Loucy (cell line): ENCODE measurements around the gene GIT2.

Experiments
- H2AFZ ChIP-seq: fragments of 200-600 bp; sonication (generic); 2 replicates; pipeline ENCODE4 v1.6.0; 2016; ENCODE audit warnings: antibody characterized with exemption, mild to moderate bottlenecking, low read length, moderate library complexity
- H3F3A ChIP-seq: fragments of 200-600 bp; 2 replicates; pipeline ENCODE4 v1.6.0; 2016; ENCODE audit warnings: antibody characterized with exemption, low read depth, mild to moderate bottlenecking
- H3K27me3 ChIP-seq: fragments of 200-600 bp; sonication (generic); 2 replicates; pipeline ENCODE4 v1.6.1; 2014; ENCODE audit warnings: low read length, mild to moderate bottlenecking; ENCODE audit not compliant: insufficient read depth, poor library complexity, severe bottlenecking
- H3K36me3 ChIP-seq: fragments of 200-600 bp; sonication (generic); 2 replicates; pipeline ENCODE4 v1.6.1; 2016; ENCODE audit warnings: low read length; ENCODE audit not compliant: insufficient read depth
- H3K4me1 ChIP-seq: fragments of 200-600 bp; sonication (generic); 2 replicates; pipeline ENCODE4 v1.5.1; 2014; ENCODE audit warnings: low read length, mild to moderate bottlenecking; ENCODE audit not compliant: insufficient read depth, poor library complexity, severe bottlenecking
- H3K4me2 ChIP-seq: fragments of 200-600 bp; sonication (generic); 2 replicates; pipeline ENCODE4 v1.6.0; 2014; ENCODE audit warnings: antibody characterized with exemption, low read length, low read depth, mild to moderate bottlenecking; ENCODE audit not compliant: poor library complexity, severe bottlenecking
- H3K4me3 ChIP-seq: fragments of 200-600 bp; sonication (generic); 2 replicates; pipeline ENCODE4 v1.5.1; 2014; ENCODE audit warnings: low read length, mild to moderate bottlenecking, mixed read lengths; ENCODE audit not compliant: poor library complexity, severe bottlenecking
- H3K79me2 ChIP-seq: fragments of 200-600 bp; sonication (generic); 2 replicates; pipeline ENCODE4 v1.6.1; 2014; ENCODE audit warnings: low read length; ENCODE audit not compliant: insufficient read depth
- H3K9ac ChIP-seq: fragments of 200-600 bp; sonication (generic); 2 replicates; pipeline ENCODE4 v1.6.0; 2014; ENCODE audit warnings: mild to moderate bottlenecking, low read depth, low read length, moderate library complexity; ENCODE audit not compliant: poor library complexity, severe bottlenecking
- H3K9me2 ChIP-seq: fragments of 200-600 bp; sonication (generic); replicated peaks from 2 replicates; pipeline ENCODE4 v1.6.1; 2016; ENCODE audit warnings: low read depth, low read length, mixed read lengths
- H3K9me3 ChIP-seq: fragments of 200-600 bp; sonication (generic); 2 replicates; pipeline ENCODE4 v1.6.1; 2014; ENCODE audit warnings: mild to moderate bottlenecking, antibody characterized with exemption, low read length, low read depth; ENCODE audit not compliant: insufficient read depth
- H4K20me1 ChIP-seq: fragments of 200-600 bp; sonication (generic); 2 replicates; pipeline ENCODE4 v1.6.0; 2014; ENCODE audit warnings: antibody characterized with exemption, low read length, mild to moderate bottlenecking; ENCODE audit not compliant: insufficient read depth, poor library complexity, severe bottlenecking
- CTCF ChIP-seq: fragments of 200-600 bp; sonication (generic); conservative IDR thresholded peaks from 2 replicates; pipeline ENCODE4 v1.5.1; 2014; ENCODE audit warnings: mild to moderate bottlenecking, antibody characterized with exemption, low read length
- EZH2phosphoT487 ChIP-seq: fragments of 200-600 bp; IDR thresholded peaks from 2 replicates; pipeline ENCODE4 v1.6.1; 2018; ENCODE audit warnings: antibody characterized with exemption, mild to moderate bottlenecking, moderate library complexity, borderline replicate concordance

The GIT2 gene

DNA sequence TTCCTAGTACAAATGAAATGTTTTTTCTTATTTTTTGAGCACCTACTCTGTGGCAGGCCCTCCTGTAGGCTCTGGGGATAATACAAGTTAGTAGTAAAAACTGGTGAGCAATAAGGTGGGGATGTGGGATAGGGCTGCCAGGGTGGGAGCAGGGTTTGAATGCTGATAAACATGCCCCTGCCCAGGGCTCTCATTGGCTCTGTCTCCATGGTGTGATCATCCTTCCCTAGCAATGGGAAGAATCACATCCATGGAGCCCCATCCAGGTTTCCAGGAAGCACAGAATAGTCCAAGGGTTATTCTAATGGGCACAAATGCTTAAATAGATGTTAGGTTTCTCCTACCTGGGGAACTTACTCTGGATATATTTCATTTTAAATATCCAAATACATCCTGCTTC is 45.5 kb downstream of the GIT2 start:
- Histone ChIP-seq H3K27me3 (no peaks in the 10 kb centered on the region), H3K4me2 (no peak overlapping the region), H3K9me2 (no peaks in the 10 kb centered on the region), H3K9ac (no peak overlapping the region), H3K4me1 (peaks cover 10% of the 10 kb centered on the region), H2AFZ (no peak overlapping the region), H4K20me1 (no peaks in the 10 kb centered on the region), H3K4me3 (no peak overlapping the region), H3K36me3 (peaks cover 80% of the 10 kb centered on the region), H3K9me3 (no peaks in the 10 kb centered on the region), H3F3A (no peaks in the 10 kb centered on the region), H3K79me2 (no peaks in the 10 kb centered on the region)
- TF ChIP-seq EZH2phosphoT487 (no peak), CTCF (no peak)

- H3K4me3 ChIP-seq = no peak overlapping the region
- H3K4me2 ChIP-seq = no peak overlapping the region
- peaks cover 88% of the 10 kb centered on the region for H3K36me3 ChIP-seq
These were observed 47.1 kb downstream of the GIT2 start for GRCh38 chr12:109949089-109949488.

GRCh38 chr12:109948368-109948767 is 47.8 kb downstream of the GIT2 start:
- Histone ChIP-seq H3K9ac (no peak overlapping the region), H3K4me1 (peaks cover 10% of the 10 kb centered on the region), H3K27me3 (no peaks in the 10 kb centered on the region), H3K4me3 (no peak overlapping the region), H3F3A (no peaks in the 10 kb centered on the region), H2AFZ (no peak overlapping the region), H3K79me2 (no peaks in the 10 kb centered on the region), H4K20me1 (no peaks in the 10 kb centered on the region), H3K4me2 (no peak overlapping the region), H3K9me3 (no peaks in the 10 kb centered on the region), H3K36me3 (peaks cover 87% of the 10 kb centered on the region), H3K9me2 (no peaks in the 10 kb centered on the region)
- TF ChIP-seq EZH2phosphoT487 (no peak), CTCF (no peak)

More at GRCh38 chr12:109949089-109949488, 47.1 kb downstream of the GIT2 start:
- Histone ChIP-seq H3K79me2 (no peaks in the 10 kb centered on the region), H3K27me3 (no peaks in the 10 kb centered on the region), H3F3A (no peaks in the 10 kb centered on the region), H4K20me1 (no peaks in the 10 kb centered on the region), H2AFZ (no peak overlapping the region), H3K4me1 (peaks cover 10% of the 10 kb centered on the region), H3K9me3 (no peaks in the 10 kb centered on the region), H3K9ac (no peak overlapping the region), H3K9me2 (no peaks in the 10 kb centered on the region)
- no peak for TF ChIP-seq EZH2phosphoT487
- no peak for TF ChIP-seq CTCF
